NCI-H2081 (cell line): ENCODE data around the gene ITFG1.
"Not testable (repeated sequence)": the region's sequence is repeated elsewhere in the genome, so short reads cannot be mapped to it uniquely, and the experiment has no call there.

Source experiments
- DNase-seq, 2 experiments: peaks; one replicate each; lab custom pipeline; 2025; lab: John Stamatoyannopoulos, UW

Gene ITFG1

GRCh38 chr16:47236716-47237115 is 224.1 kb downstream of the ITFG1 start:
- DNase-seq: no peak

- DNase-seq: no peak
Observed at GRCh38 chr16:47230296-47230695, 230.6 kb downstream of the ITFG1 start.

- no peak for DNase-seq
Observed at GRCh38 chr16:47229053-47230050, 231.5 kb downstream of the ITFG1 start.

- no peak for DNase-seq
Observed at GRCh38 chr16:47228241-47228640, 232.6 kb downstream of the ITFG1 start.

GRCh38 chr16:47213761-47214440 is 247.0 kb downstream of the ITFG1 start:
- DNase-seq: no peak

- no peak for DNase-seq
Observed at GRCh38 chr16:47211218-47211617, 249.6 kb downstream of the ITFG1 start.

- DNase-seq: peak in 1 of 2 experiments; percentile 15
Observed at GRCh38 chr16:47204736-47205504, 255.9 kb downstream of the ITFG1 start.

- DNase-seq: peak; percentile 42 to 87
Observed at GRCh38 chr16:47203433-47203832, 257.4 kb downstream of the ITFG1 start.

- no peak for DNase-seq
Observed at GRCh38 chr16:47198180-47198575, 262.7 kb downstream of the ITFG1 start.

- DNase-seq: no peak
Observed at GRCh38 chr16:47197536-47198179, 263.2 kb downstream of the ITFG1 start.

GRCh38 chr16:47196457-47196856 is 264.4 kb downstream of the ITFG1 start:
- no peak for DNase-seq

GRCh38 chr16:47182318-47182717 is 278.5 kb downstream of the ITFG1 start:
- no peak for DNase-seq

- DNase-seq: not testable (repeated sequence)
Observed at GRCh38 chr16:47181066-47181465, 279.8 kb downstream of the ITFG1 start.

GRCh38 chr16:47180073-47180472 is 280.8 kb downstream of the ITFG1 start:
- no peak for DNase-seq

GRCh38 chr16:47175152-47175551 is 285.7 kb downstream of the ITFG1 start:
- no peak for DNase-seq

- no peak for DNase-seq
Observed at GRCh38 chr16:47162670-47163420, 298.0 kb downstream of the ITFG1 start.

GRCh38 chr16:47161464-47161863 is 299.4 kb downstream of the ITFG1 start:
- no peak for DNase-seq

- no peak for DNase-seq
Observed at GRCh38 chr16:47160422-47160821, 300.4 kb downstream of the ITFG1 start.

- DNase-seq: no peak
Observed at GRCh38 chr16:47158992-47159391, 301.9 kb downstream of the ITFG1 start.

- DNase-seq: no peak
Observed at GRCh38 chr16:47156680-47157215, 304.1 kb downstream of the ITFG1 start.

GRCh38 chr16:47152501-47152900 is 308.4 kb downstream of the ITFG1 start:
- DNase-seq: not testable (repeated sequence)
